Measurements from ENCODE around the gene AOPEP. TPM values are rescaled to one million over a fixed set of nuclear protein-coding genes. Genes with fewer than 3 reads are reported as not detected.

The AOPEP gene
- total and polyA plus RNA-seq, 2 of the 13 experiments (the other 11 are each of a cell fraction or from before 2014, with no cell fraction given) = 22.2 to 41.6 TPM

- no peak for TF ChIP-seq ZHX1 (CRISPR knock-in tag; IDR thresholded peaks at IDR 0.05; ENCODE audit: low read depth)
- TF ChIP-seq ZNF790 (CRISPR knock-in tag; IDR thresholded peaks at IDR 0.05; ENCODE audit: borderline replicate concordance) = no peak
- no peak for TF ChIP-seq RFX3 (CRISPR knock-in tag; IDR thresholded peaks at IDR 0.05)
- TF ChIP-seq ZNF761 (CRISPR knock-in tag; conservative IDR thresholded peaks at IDR 0.05) = no peak
- TF ChIP-seq ZNF264 (CRISPR knock-in tag; IDR thresholded peaks at IDR 0.05) = no peak
- TF ChIP-seq AHR (CRISPR knock-in tag; IDR thresholded peaks at IDR 0.05) = 0 out of 2 replicates have a peak, but pooled peaks have one; percentile 16
- no peak for TF ChIP-seq CEBPZ (IDR thresholded peaks at IDR 0.05; ENCODE audit: low read length)
- TF ChIP-seq YEATS2 (CRISPR knock-in tag; IDR thresholded peaks at IDR 0.05; ENCODE audit: borderline replicate concordance) = no peak
- no peak for TF ChIP-seq RORA (CRISPR knock-in tag; IDR thresholded peaks at IDR 0.05)
- no peak for TF ChIP-seq MXD3 (CRISPR knock-in tag; IDR thresholded peaks at IDR 0.05)
- peak; percentile 34; the same call in 1 of the 2 replicates for TF ChIP-seq MEIS2 (CRISPR knock-in tag; IDR thresholded peaks at IDR 0.05)
- TF ChIP-seq ZNF766 (CRISPR knock-in tag; IDR thresholded peaks at IDR 0.05; ENCODE audit: borderline replicate concordance) = no peak
- 0 out of 2 replicates have a peak, but pooled peaks have one; percentile 25 for TF ChIP-seq ZNF501 (CRISPR knock-in tag; IDR thresholded peaks at IDR 0.05)
- no peak for TF ChIP-seq ZNF597 (CRISPR knock-in tag; IDR thresholded peaks at IDR 0.05)
- peak; percentile 40; the same call in 1 of the 2 replicates for TF ChIP-seq KDM6A (CRISPR knock-in tag; IDR thresholded peaks at IDR 0.05; ENCODE audit: low read depth)
- no peak for TF ChIP-seq ZBTB43 (CRISPR knock-in tag; conservative IDR thresholded peaks at IDR 0.05)
- no peak for TF ChIP-seq FOXK1 (CRISPR knock-in tag; IDR thresholded peaks at IDR 0.05; ENCODE audit: borderline replicate concordance, low read depth)
- TF ChIP-seq TFE3 (CRISPR knock-in tag; IDR thresholded peaks at IDR 0.05) = peak; percentile 76
Observed at GRCh38 chr9:95023217-95024003, 296.9 kb downstream of the AOPEP start (continued).
